B cell (primary cell): ENCODE results near the gene MID1.

Source experiments
- CTCF ChIP-seq: fragments of 200-600 bp; IDR thresholded peaks from one replicate; pipeline ENCODE4 v1.8.0; 2022; ENCODE audit warnings: antibody characterized with exemption, mild to moderate bottlenecking
- EZH2 ChIP-seq: IDR thresholded peaks from 2 replicates; pipeline ENCODE4 v1.6.1; 2012; ENCODE audit warnings: borderline replicate concordance, low read depth, mild to moderate bottlenecking, moderate library complexity, low read length; ENCODE audit not compliant: insufficient read depth, poor library complexity, severe bottlenecking

DNA sequence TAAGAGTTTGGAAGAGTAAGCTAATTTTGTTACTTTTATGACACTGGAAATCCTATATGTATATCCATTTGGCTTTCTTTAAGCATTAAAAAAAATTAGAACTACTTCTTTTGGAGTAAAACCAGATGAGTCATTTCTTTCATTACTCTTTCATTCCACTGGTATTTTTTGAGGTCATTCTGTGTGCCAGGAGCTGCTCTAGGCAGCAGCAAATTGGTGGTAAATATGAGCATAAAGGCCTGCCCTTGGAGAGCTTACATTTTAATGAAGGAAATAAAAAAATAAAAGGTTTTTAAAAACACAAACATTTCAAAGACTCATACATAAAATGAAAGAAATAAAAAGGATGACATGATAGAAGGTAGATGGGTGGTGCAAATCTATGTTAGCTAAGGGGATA is 37.4 kb downstream of the MID1 start:
- TF ChIP-seq EZH2 (no peak), CTCF (no peak)
